ENCODE data around the gene RAB3GAP1.
"Not testable (repeated sequence)": the region's sequence is repeated elsewhere in the genome, so short reads cannot be mapped to it uniquely, and the experiment has no call there.

RAB3GAP1 gene

GRCh38 chr2:135055182-135055786, 3.2 kb downstream of the RAB3GAP1 start:
- DNase-seq (ENCODE audit: low read depth in 3 of 3), result no peak

GRCh38 chr2:135056790-135057189, 4.7 kb downstream of the RAB3GAP1 start:
- no peak for DNase-seq (ENCODE audit: low read depth in 3 of 3)

- DNase-seq (ENCODE audit: low read depth in 3 of 3), result no peak
Observed at GRCh38 chr2:135059577-135059976, 7.5 kb downstream of the RAB3GAP1 start.

- no peak for DNase-seq (ENCODE audit: low read depth in 3 of 3)
Observed at GRCh38 chr2:135063210-135063609, 11.1 kb downstream of the RAB3GAP1 start.

GRCh38 chr2:135064149-135064548, 12.1 kb downstream of the RAB3GAP1 start:
- DNase-seq (ENCODE audit: low read depth in 3 of 3), result no peak

- DNase-seq (ENCODE audit: low read depth in 3 of 3), result no peak
Observed at GRCh38 chr2:135066710-135067109, 14.6 kb downstream of the RAB3GAP1 start.

GRCh38 chr2:135072125-135072997, 20.3 kb downstream of the RAB3GAP1 start:
- DNase-seq (ENCODE audit: low read depth in 3 of 3), result no peak

GRCh38 chr2:135074216-135074615, 22.1 kb downstream of the RAB3GAP1 start:
- DNase-seq (ENCODE audit: low read depth in 3 of 3), result no peak

- no peak for DNase-seq (ENCODE audit: low read depth in 3 of 3)
Observed at GRCh38 chr2:135076556-135076955, 24.5 kb downstream of the RAB3GAP1 start.

- DNase-seq (ENCODE audit: low read depth in 3 of 3), result no peak
Observed at GRCh38 chr2:135078417-135078816, 26.3 kb downstream of the RAB3GAP1 start.

GRCh38 chr2:135086222-135086621, 34.1 kb downstream of the RAB3GAP1 start:
- no peak for DNase-seq (ENCODE audit: low read depth in 3 of 3)

- DNase-seq (ENCODE audit: low read depth in 3 of 3), result not testable (repeated sequence)
Observed at GRCh38 chr2:135089597-135089996, 37.5 kb downstream of the RAB3GAP1 start.

- DNase-seq (ENCODE audit: low read depth in 3 of 3), result no peak
Observed at GRCh38 chr2:135091681-135092080, 39.6 kb downstream of the RAB3GAP1 start.

GRCh38 chr2:135093193-135093592, 41.1 kb downstream of the RAB3GAP1 start:
- no peak for DNase-seq (ENCODE audit: low read depth in 3 of 3)

- DNase-seq (ENCODE audit: low read depth in 3 of 3), result no peak
Observed at GRCh38 chr2:135093670-135094330, 41.7 kb downstream of the RAB3GAP1 start.

- no peak for DNase-seq (ENCODE audit: low read depth in 3 of 3)
Observed at GRCh38 chr2:135094508-135094907, 42.4 kb downstream of the RAB3GAP1 start.

GRCh38 chr2:135095591-135095990, 43.5 kb downstream of the RAB3GAP1 start:
- DNase-seq (ENCODE audit: low read depth in 3 of 3), result no peak

- no peak for DNase-seq (ENCODE audit: low read depth in 3 of 3)
Observed at GRCh38 chr2:135096665-135097446, 44.8 kb downstream of the RAB3GAP1 start.

GRCh38 chr2:135097532-135098231, 45.6 kb downstream of the RAB3GAP1 start:
- DNase-seq (ENCODE audit: low read depth in 3 of 3), result no peak

- no peak for DNase-seq (ENCODE audit: low read depth in 3 of 3)
Observed at GRCh38 chr2:135099802-135100483, 47.9 kb downstream of the RAB3GAP1 start.

- DNase-seq (ENCODE audit: low read depth in 3 of 3), result no peak
Observed at GRCh38 chr2:135103843-135104242, 51.8 kb downstream of the RAB3GAP1 start.
